ENCODE data around the gene SETSIP.

Gene SETSIP

GRCh38 chr1:92070892-92071291 lies 4.3 kb downstream of the SETSIP start:
- H3K4me3 ChIP-seq (ENCODE audit: low read depth, low read length) = no peak overlapping the region
- in situ Hi-C loops (cut with HindIII; ENCODE audit: low sequenced_read_pairs) = no loop called here
- DNase-seq (ENCODE audit: low read depth, low spot score) = no peak
- TF ChIP-seq, protein P1, sequence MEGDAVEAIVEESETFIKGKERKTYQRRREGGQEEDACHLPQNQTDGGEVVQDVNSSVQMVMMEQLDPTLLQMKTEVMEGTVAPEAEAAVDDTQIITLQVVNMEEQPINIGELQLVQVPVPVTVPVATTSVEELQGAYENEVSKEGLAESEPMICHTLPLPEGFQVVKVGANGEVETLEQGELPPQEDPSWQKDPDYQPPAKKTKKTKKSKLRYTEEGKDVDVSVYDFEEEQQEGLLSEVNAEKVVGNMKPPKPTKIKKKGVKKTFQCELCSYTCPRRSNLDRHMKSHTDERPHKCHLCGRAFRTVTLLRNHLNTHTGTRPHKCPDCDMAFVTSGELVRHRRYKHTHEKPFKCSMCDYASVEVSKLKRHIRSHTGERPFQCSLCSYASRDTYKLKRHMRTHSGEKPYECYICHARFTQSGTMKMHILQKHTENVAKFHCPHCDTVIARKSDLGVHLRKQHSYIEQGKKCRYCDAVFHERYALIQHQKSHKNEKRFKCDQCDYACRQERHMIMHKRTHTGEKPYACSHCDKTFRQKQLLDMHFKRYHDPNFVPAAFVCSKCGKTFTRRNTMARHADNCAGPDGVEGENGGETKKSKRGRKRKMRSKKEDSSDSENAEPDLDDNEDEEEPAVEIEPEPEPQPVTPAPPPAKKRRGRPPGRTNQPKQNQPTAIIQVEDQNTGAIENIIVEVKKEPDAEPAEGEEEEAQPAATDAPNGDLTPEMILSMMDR (IDR thresholded peaks at IDR 0.05; ENCODE audit: low read depth, low read length) = no peak

GRCh38 chr1:92066321-92066720 lies 8.9 kb downstream of the SETSIP start:
- TF ChIP-seq, protein P1 (IDR thresholded peaks at IDR 0.05; ENCODE audit: low read depth, low read length) = no peak
- DNase-seq (ENCODE audit: low read depth, low spot score) = no peak
- H3K4me3 ChIP-seq (ENCODE audit: low read depth, low read length) = no peak overlapping the region
- in situ Hi-C loops (cut with HindIII; ENCODE audit: low sequenced_read_pairs) = no loop called here

GRCh38 chr1:92065042-92065441 lies 10.2 kb downstream of the SETSIP start:
- in situ Hi-C loops (cut with HindIII; ENCODE audit: low sequenced_read_pairs) = no loop called here
- no peak overlapping the region for H3K4me3 ChIP-seq (ENCODE audit: low read depth, low read length)
- no peak for DNase-seq (ENCODE audit: low read depth, low spot score)
- TF ChIP-seq, protein P1 (IDR thresholded peaks at IDR 0.05; ENCODE audit: low read depth, low read length) = no peak

DNA sequence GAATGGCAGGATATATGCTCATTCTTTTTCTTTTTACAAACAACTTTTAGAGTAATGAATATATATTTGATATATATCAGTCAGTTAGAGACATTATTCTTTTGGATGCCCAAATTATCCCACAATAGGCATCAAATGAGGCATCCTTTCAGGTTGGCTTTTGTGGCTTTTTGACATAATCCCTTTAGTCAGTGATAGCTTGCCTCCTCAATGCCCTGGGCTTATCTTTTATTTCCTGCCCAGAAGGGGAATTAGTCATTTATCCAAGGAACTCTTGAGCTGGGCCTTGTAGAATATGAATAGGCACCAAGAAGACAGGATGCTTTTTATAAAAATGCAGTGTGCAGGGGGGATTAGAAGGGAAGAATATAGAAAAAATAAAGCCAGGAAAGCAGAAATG lies 23.3 kb downstream of the SETSIP start:
- no peak overlapping the region for H3K4me3 ChIP-seq (ENCODE audit: low read depth, low read length)
- TF ChIP-seq, protein P1 (IDR thresholded peaks at IDR 0.05; ENCODE audit: low read depth, low read length) = no peak
- in situ Hi-C loops (cut with HindIII; ENCODE audit: low sequenced_read_pairs) = no loop called here
- no peak for DNase-seq (ENCODE audit: low read depth, low spot score)

DNA sequence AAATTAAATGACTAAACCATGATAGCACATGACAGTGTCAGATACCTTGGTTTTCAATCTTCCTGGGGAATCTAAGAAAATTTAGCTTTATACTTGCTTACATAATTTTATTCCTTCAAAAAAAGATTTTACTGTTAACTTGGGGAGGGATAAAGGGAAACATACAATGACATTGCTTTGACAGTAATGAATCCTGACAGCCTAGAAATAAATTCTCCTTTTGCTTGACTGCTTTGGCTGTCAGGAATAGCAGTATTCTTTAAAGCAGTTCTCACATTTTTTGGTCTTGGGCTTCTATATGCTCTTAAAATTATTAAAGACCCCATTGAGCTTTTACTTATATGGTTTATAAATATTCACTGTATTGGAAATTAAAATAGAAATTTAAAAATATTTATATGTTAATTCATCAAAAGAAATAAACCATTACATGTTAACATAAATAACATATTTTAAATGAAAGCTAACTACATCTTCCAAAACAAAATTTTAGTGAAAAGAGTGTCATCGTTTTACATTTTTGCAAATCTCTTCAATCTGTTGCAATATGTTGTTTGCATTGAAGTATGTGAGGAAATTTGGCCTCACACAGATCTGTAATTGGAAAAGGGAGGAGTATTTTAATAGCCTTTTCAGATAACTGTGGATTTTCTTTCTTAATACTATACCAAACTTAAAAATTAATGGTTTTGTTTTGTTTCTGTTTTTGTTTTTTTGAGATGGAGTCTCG lies 29.3 kb downstream of the SETSIP start:
- no peak for DNase-seq (ENCODE audit: low read depth, low spot score)
- no peak overlapping the region for H3K4me3 ChIP-seq (ENCODE audit: low read depth, low read length)
- in situ Hi-C loops (cut with HindIII; ENCODE audit: low sequenced_read_pairs) = no loop called here
- TF ChIP-seq, protein P1 (IDR thresholded peaks at IDR 0.05; ENCODE audit: low read depth, low read length) = no peak

DNA sequence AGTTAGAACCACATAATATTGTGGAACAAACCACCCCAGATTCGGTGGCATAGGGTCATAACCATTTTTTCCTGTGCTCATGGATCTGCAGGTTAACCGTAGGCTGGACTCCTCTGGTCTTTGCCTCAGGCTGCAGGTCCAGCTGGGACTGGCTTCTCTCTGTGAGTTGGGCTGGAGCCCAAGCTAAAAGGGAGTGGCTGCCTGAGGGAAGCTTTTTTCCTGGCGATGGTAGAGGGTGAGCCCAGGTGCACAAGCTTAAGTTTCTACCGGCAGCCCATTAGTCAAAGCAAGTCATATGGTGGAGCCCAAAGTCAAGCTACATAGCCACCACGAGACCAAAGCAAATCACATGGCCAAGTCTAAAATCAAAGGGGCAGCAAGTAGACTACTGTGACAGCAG lies 31.6 kb downstream of the SETSIP start:
- no peak for DNase-seq (ENCODE audit: low read depth, low spot score)
- no peak overlapping the region for H3K4me3 ChIP-seq (ENCODE audit: low read depth, low read length)
- in situ Hi-C loops (cut with HindIII; ENCODE audit: low sequenced_read_pairs) = no loop called here
- TF ChIP-seq, protein P1 (IDR thresholded peaks at IDR 0.05; ENCODE audit: low read depth, low read length) = no peak

Measured in astrocyte of the spinal cord (primary cell).